GM18870 (cell line): ENCODE data around the gene CMTM2.
"Not testable (repeated sequence)": the region's sequence is repeated elsewhere in the genome, so short reads cannot be mapped to it uniquely, and the experiment has no call there.

Experiments
- ATAC-seq: cut with Tn5 transposase; IDR thresholded peaks from one replicate; pipeline ENCODE4 v1.9.1; 2021; ENCODE audit warnings: moderate library complexity; ENCODE audit not compliant: unreplicated experiment

CMTM2 gene

DNA sequence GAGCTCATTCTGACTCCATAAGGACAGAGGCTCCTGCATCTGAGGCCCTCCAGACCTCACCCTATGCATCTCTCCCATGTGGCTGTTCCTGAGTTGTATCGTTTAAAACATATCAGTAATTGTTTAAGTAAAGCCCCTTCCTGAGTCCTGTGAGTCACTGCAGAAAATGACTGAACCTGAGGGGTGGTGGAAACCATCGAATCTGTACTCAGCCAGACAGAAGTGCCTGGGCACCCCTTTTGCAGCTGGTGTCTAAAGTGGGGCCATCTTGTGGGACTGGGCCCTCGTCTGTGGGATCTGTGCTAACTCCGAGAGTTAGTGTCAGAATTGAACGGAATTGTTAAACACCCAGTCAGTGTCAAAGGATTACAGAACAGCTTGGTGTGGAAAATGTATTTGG is 50.6 kb downstream of the CMTM2 start:
- ATAC-seq, result no peak

- ATAC-seq, result not testable (repeated sequence)
Observed at GRCh38 chr16:66630561-66631260, 51.4 kb downstream of the CMTM2 start.

DNA sequence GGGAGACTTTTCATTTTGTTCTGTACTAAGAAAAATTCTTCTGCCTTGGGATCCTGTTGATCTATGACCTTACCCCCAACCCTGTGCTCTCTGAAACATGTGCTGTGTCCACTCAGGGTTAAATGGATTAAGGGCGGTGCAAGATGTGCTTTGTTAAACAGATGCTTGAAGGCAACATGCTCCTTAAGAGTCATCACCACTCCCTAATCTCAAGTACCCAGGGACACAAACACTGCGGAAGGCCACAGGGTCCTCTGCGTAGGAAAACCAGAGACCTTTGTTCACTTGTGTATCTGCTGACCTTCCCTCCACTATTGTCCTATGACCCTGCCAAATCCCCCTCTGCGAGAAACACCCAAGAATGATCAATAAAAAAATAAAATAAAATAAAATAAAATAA is 52.3 kb downstream of the CMTM2 start:
- not testable (repeated sequence) for ATAC-seq

- ATAC-seq, result no peak
Observed at GRCh38 chr16:66634527-66635196, 55.4 kb downstream of the CMTM2 start.

DNA sequence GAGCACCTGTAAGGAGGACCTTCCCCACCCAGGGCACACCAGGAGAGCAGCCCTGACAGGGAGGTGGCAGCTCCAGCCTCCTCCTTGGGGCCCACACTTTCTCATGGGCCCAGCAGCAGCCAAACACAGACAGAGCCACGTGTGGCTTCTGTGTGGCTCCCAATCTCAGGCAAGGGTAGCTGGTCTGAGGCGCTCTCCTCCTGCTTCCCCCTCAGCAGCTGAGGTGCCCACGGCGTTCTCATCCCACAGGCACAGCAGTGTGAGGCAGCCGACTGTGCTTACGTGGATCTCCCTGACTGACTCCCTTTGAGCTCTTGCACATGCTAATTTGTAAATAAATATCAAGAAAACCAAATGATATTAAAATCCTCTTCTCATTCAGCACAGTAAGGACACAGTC is 56.1 kb downstream of the CMTM2 start:
- ATAC-seq, result no peak

DNA sequence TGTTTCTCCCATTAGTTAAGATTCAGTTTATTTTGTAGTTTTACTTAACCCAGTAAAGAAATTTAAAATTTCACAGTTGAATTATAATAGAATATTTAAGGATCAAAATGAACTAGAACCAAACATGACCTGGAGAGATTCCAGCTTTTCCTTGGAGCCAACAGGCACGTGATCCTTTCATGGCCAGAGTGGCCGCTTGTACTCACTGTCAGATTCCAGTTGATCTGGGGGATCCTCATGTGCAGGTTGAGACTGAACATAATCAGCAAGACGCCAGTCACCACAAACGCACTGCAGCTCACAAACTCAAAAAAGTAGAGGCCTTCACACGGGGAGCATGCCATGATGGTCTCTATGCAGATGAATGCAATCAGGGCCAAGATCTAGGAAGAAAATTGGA is 56.9 kb downstream of the CMTM2 start:
- no peak for ATAC-seq

DNA sequence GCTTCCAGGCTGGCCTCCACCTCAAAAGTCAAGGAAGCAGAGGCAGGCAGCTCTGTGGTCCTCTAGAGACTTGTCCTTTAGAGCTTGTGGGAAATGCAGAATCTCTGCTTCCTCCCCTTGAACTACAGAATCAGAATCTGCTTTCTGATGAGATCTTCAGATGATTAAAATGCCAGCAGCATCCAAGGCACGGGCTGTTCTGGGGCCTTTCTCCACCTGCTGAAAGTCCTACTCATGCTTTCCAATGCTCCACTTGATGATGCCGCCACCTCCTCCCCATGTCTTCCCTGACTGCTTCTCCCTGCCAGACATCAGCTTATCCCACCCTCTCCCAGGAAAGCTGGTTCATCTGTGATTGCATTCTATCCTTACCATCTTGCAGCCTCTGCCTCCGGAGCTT is 58.5 kb downstream of the CMTM2 start:
- no peak for ATAC-seq
